Frontal cortex (tissue), 4 donors: ENCODE results near the gene PARN. TPM values are rescaled to one million over a fixed set of nuclear protein-coding genes. Genes with fewer than 3 reads are reported as not detected.

Source experiments
- DNase-seq, 2 donors: peaks; one replicate each; pipeline ENCODE4 v3.0.0; 2012; ENCODE audit warnings: low spot score in 2 of 2
- FAIRE-seq: peaks from 2 replicates; lab custom pipeline; 2012; peaks lifted over from hg19 to GRCh38; lab: Jason Lieb, UNC
- small RNA-seq: library from RNA; depleted of rRNA; stranded (forward); fragments of <200 nt; gene quantifications from one replicate; pipeline ENCODE3, GENCODE V24; 2014
- total RNA-seq: library from RNA; depleted of rRNA; stranded (reverse); fragments of >200 nt; gene quantifications from one replicate; pipeline ENCODE4 v1.2.3, GENCODE V29; 2014
- donor health status: control.
- donor health status: control.
- donor health status: control.

PARN gene
- total RNA-seq, 1 donor from 2014 or later: 30.2 TPM

DNA sequence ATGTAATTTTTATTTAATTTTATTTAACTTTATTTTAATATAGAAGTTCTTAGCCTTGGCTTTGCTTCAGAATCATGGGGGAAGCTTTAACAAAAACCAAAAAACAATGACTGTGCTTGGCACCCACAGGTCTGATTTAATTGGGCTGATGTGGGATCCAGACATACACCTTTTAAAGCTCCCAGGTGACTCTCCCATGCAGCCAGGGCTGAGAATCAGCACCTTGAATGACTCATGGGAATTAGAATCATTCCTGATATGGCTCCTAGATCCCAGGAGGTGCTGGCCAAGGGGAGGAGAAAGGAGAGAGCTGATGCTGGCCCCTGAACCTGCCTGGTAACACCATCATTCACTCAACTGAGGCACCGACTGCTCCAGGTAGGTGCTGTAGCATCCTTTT is 240.7 kb downstream of the PARN start:
- FAIRE-seq: no peak
- no peak for DNase-seq

DNA sequence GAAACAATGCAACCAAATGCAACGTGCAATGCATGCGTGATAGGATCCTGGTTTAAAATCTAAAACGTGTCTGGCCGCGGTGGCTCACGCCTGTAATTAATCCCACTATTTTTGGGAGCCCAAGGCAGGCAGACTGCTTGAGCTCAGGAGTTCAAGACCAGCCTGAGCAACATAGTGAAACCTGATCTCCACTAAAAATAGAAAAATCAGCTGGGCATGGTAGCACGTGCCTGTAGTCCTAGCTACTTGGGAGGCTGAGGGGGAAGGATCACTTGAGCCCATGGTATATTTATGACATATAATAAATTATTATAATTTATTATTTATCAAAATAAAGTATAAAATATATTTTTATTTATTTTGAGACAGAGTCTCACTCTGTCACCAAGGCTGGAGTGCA is 241.8 kb downstream of the PARN start:
- DNase-seq (no peak), FAIRE-seq (no peak)

- FAIRE-seq (no peak), DNase-seq (no peak)
These were observed 243.9 kb downstream of the PARN start for GRCh38 chr16:14386115-14386514.

Small RNAs within 50 kb of the gene (small RNA-seq; reads per million reads assigned to genes)
- gene RN7SL274P (not detected), gene RNU7-125P (not detected)

Other genes with a start within 250 kb of the PARN start
- 58.3 TPM for gene BFAR, start 2.7 kb upstream of the PARN start, total RNA-seq
- gene PLA2G10, start 64.0 kb upstream of the PARN start, total RNA-seq: not detected
- gene NPIPA3, start 73.2 kb upstream of the PARN start, total RNA-seq: 0.41 TPM
- gene NPIPA2, start 112.3 kb upstream of the PARN start, total RNA-seq: 0.41 TPM
- 57.1 TPM for gene NOMO1, start 203.5 kb upstream of the PARN start, total RNA-seq